ENCODE results near the gene ZHX3. TPM values are rescaled to one million over a fixed set of nuclear protein-coding genes. Genes with fewer than 3 reads are reported as not detected.

ZHX3 gene
- total RNA-seq, 2 donors from 2014 or later, result 19.9 to 25.6 TPM

DNA sequence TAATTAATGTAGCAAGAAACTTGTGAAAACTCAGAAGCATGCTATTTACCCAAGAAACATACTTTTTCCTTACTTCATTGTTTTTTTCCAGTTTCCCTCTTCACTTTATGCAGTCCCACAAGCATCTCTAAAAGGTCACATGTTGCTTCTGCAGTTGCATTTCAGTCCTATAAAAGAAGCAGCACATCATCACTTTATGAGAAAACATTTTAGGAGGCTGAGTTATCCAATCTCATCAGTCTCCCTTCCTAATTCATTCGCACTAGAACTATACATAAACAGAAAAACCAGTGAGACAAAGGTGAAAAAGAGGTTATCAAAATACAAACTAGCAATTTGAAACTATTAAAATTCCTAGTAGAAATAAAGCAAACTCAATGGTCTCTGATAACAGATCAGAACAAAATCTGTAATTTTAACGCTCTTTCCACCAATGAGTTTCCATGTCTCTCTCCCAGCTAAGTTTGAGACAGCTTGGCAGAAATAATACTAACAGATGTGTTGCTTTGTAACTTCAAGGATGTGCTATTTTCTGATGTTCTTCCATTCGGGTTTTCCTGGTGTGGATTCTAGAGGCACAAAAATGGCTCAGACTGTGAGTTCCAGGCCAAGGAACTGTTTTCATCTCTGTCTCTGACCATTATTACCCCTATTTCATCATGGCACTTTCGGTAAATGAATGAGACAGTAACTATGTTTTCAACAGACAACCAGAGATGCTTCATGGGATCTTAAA is 48.4 kb downstream of the ZHX3 start:
- Histone ChIP-seq H3K27me3 (no peaks in the 10 kb centered on the region), H3K27ac (no peak overlapping the region), H3K9ac (ENCODE audit: low read depth in 2 of 2, low read length in 2 of 2) (no peak overlapping the region), H3K4me1 (no peaks in the 10 kb centered on the region), H3K9me3 (no peaks in the 10 kb centered on the region), H3K36me3 (no peaks in the 10 kb centered on the region), H3K4me3 (no peak overlapping the region)
- no peak for DNase-seq
- intact Hi-C loops (cut with DNase I), result no loop called here
- TF ChIP-seq, protein P1, sequence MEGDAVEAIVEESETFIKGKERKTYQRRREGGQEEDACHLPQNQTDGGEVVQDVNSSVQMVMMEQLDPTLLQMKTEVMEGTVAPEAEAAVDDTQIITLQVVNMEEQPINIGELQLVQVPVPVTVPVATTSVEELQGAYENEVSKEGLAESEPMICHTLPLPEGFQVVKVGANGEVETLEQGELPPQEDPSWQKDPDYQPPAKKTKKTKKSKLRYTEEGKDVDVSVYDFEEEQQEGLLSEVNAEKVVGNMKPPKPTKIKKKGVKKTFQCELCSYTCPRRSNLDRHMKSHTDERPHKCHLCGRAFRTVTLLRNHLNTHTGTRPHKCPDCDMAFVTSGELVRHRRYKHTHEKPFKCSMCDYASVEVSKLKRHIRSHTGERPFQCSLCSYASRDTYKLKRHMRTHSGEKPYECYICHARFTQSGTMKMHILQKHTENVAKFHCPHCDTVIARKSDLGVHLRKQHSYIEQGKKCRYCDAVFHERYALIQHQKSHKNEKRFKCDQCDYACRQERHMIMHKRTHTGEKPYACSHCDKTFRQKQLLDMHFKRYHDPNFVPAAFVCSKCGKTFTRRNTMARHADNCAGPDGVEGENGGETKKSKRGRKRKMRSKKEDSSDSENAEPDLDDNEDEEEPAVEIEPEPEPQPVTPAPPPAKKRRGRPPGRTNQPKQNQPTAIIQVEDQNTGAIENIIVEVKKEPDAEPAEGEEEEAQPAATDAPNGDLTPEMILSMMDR (IDR thresholded peaks at IDR 0.05), result no peak

DNA sequence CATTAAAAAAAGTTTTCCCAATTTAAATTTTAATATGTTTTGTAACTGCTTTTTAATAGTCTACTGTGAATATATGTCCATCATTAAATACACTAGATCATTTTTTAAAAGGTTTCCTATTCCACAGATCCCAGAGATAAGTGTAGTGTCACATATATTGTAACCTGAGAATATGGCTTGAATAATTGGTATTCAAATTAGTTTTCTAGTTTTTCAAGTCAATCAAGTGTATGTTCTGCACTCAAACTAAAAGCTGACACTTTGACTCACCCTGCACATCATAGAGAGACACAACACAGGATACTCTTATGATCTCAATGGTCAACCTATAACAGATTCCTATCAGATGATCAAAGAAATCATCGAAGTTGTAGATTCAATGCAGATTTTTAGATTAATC is 49.1 kb downstream of the ZHX3 start:
- DNase-seq, result no peak
- intact Hi-C loops (cut with DNase I), result no loop called here
- H3K27ac ChIP-seq, result no peak overlapping the region

DNA sequence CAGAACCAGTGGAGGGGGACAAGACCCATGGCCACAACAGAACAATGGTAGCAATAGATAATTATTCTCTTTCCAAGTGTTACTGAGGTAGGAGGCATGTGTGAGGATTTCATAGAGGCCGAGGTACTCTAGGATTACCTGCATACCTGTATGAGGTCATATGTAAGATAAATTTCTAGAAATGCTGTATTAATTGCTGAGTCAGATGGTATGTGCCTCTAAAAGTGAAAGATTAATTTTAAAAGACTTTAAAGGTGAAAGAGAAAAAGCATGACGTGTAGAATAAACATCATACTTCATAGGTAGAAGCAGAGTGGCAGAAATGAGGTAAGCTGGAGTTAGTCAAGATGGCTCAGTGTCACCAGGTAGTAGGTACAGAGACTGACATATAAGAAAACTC is 51.6 kb downstream of the ZHX3 start:
- H3K9ac ChIP-seq (ENCODE audit: low read depth in 2 of 2, low read length in 2 of 2), result no peak overlapping the region
- H3K27me3 ChIP-seq, result no peaks in the 10 kb centered on the region
- DNase-seq, result no peak
- no peaks in the 10 kb centered on the region for H3K9me3 ChIP-seq
- H3K27ac ChIP-seq, result no peak overlapping the region
- TF ChIP-seq, protein P1 (IDR thresholded peaks at IDR 0.05), result no peak
- intact Hi-C loops (cut with DNase I), result no loop called here
- H3K4me1 ChIP-seq, result no peaks in the 10 kb centered on the region
- no peak overlapping the region for H3K4me3 ChIP-seq
- no peaks in the 10 kb centered on the region for H3K36me3 ChIP-seq

More for the DNA sequence above, 49.1 kb downstream of the ZHX3 start:
- no peaks in the 10 kb centered on the region for H3K4me1 ChIP-seq
- H3K27me3 ChIP-seq, result no peaks in the 10 kb centered on the region
- H3K36me3 ChIP-seq, result no peaks in the 10 kb centered on the region
- TF ChIP-seq, protein P1 (IDR thresholded peaks at IDR 0.05), result no peak
- no peaks in the 10 kb centered on the region for H3K9me3 ChIP-seq
- H3K4me3 ChIP-seq, result no peak overlapping the region
- H3K9ac ChIP-seq (ENCODE audit: low read depth in 2 of 2, low read length in 2 of 2), result no peak overlapping the region

DNA sequence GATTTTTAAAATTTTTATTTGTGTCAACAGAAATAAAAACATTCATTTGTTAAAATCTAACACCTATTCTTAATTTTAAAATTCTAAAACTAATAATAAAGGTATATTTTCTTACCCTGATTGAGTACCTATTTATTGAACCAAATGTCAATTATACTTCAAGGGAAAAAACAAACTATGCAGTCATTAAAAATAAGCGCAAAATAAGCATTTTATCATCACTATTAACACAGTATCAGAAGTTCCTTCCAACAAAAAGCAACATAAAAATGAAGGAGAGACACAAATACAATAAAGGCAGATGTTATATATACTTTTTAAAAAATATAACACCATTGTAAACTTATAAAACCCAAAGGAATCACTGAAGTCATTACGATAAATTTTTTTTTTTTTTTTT is 52.7 kb downstream of the ZHX3 start:
- no peak overlapping the region for H3K4me3 ChIP-seq
- no peaks in the 10 kb centered on the region for H3K9me3 ChIP-seq
- intact Hi-C loops (cut with DNase I), result no loop called here
- no peak overlapping the region for H3K27ac ChIP-seq
- H3K9ac ChIP-seq (ENCODE audit: low read depth in 2 of 2, low read length in 2 of 2), result no peak overlapping the region
- TF ChIP-seq, protein P1 (IDR thresholded peaks at IDR 0.05), result no peak
- no peaks in the 10 kb centered on the region for H3K27me3 ChIP-seq
- DNase-seq, result no peak
- H3K4me1 ChIP-seq, result no peaks in the 10 kb centered on the region
- no peaks in the 10 kb centered on the region for H3K36me3 ChIP-seq

DNA sequence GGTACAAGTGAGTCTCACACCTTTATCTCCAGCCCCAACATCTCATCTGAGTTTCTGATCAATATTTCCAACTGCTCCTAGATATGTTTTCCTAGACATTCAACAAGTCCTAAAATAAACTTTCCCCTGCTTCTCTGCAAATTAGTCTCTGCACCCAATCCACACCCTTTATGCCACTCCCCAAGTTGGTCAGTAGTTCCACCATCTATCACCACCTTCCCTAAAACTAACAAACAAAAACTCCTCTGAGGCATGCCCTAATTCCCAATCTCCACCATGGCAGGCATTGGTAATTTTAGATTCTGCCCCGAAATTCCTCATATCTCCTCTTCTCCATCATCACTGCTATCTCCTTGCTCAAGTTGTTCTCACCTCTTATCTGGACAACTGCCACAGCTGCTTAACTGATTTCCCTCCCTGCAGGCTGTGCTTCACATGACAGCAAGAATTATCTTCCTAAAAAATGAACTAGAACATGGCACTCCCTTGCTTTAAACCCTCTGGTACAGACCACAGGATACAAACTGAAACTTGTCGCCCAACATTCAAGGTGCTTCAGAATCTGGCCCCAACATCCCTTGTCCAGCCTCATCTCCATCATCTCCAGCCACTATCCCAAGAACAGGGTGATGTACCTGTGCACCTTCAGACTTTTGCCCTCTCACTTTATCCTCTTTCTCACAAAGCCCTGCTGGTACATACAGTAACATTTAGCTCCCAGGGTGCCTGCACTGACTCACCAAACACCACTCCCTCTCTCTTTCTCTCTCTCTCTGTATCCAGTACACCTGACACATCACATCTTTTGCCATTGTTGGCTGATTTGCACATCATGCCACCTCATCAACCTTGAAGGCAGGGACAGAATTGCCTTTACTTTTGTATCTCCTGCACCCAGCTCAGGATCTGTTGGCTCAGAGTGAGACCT is 55.5 kb downstream of the ZHX3 start:
- TF ChIP-seq, protein P1 (IDR thresholded peaks at IDR 0.05), result no peak

More for the DNA sequence above, 55.5 kb downstream of the ZHX3 start:
- DNase-seq, result no peak
- Histone ChIP-seq H3K9me3 (no peaks in the 10 kb centered on the region), H3K4me3 (no peak overlapping the region), H3K4me1 (no peaks in the 10 kb centered on the region), H3K9ac (ENCODE audit: low read depth in 2 of 2, low read length in 2 of 2) (no peak overlapping the region), H3K27ac (no peak overlapping the region), H3K27me3 (no peaks in the 10 kb centered on the region), H3K36me3 (no peaks in the 10 kb centered on the region)
- intact Hi-C loops (cut with DNase I), result no loop called here

Data from colonic mucosa (tissue), 4 donors.